Liver (tissue), 9 donors: Measurements from ENCODE around the gene DUSP7. TPM values are rescaled to one million over a fixed set of nuclear protein-coding genes. Genes with fewer than 3 reads are reported as not detected.

Experiments
- DNase-seq: peaks from one replicate; pipeline ENCODE4 v3.0.0-alpha.2; 2017; ENCODE audit warnings: low spot score
- H3K27ac ChIP-seq, 2 donors: one replicate each; pipeline ENCODE4 v1.7.0; 2013; ENCODE audit warnings: inconsistent platforms in 2 of 2, low read length in 2 of 2, control low read depth in 1 of 2, low read depth in 1 of 2, mild to moderate bottlenecking in 1 of 2
- H3K27me3 ChIP-seq, 4 donors: one replicate each; pipeline versions ENCODE4 v1.6.1 to v1.7.0; 2013; ENCODE audit warnings: low read length in 3 of 4, inconsistent platforms in 1 of 4, mild to moderate bottlenecking in 1 of 4, moderate library complexity in 1 of 4; ENCODE audit not compliant: control insufficient read depth in 4 of 4, insufficient read depth in 4 of 4
- H3K36me3 ChIP-seq, 4 donors: one replicate each; pipeline versions ENCODE4 v1.6.1 to v1.7.0; 2013; ENCODE audit warnings: low read length in 3 of 4, mild to moderate bottlenecking in 3 of 4, low read depth in 1 of 4, moderate library complexity in 1 of 4; ENCODE audit not compliant: control insufficient read depth in 4 of 4, insufficient read depth in 3 of 4
- H3K4me1 ChIP-seq, 4 donors: one replicate each; pipeline versions ENCODE4 v1.6.1 to v1.7.0; 2013; ENCODE audit warnings: low read length in 3 of 4, mild to moderate bottlenecking in 3 of 4, moderate library complexity in 1 of 4; ENCODE audit not compliant: control insufficient read depth in 4 of 4, insufficient read depth in 4 of 4
- H3K4me3 ChIP-seq, 3 donors: one replicate each; pipeline versions ENCODE4 v1.6.1 to v1.7.0; 2013; ENCODE audit warnings: low read length in 3 of 3, control low read depth in 1 of 3, low read depth in 1 of 3, mild to moderate bottlenecking in 1 of 3
- H3K9ac ChIP-seq, 2 donors: one replicate each; pipeline ENCODE4 v1.7.0; 2013; ENCODE audit warnings: low read length in 2 of 2, mild to moderate bottlenecking in 2 of 2, moderate library complexity in 2 of 2, control low read depth in 1 of 2, low read depth in 1 of 2
- H3K9me3 ChIP-seq, 4 donors: one replicate each; pipeline versions ENCODE4 v1.6.1 to v1.7.0; 2013; ENCODE audit warnings: low read length in 3 of 4; ENCODE audit not compliant: control insufficient read depth in 4 of 4
- ATF3 ChIP-seq: IDR thresholded peaks from 2 replicates; pipeline ENCODE4 v1.6.1; 2016; ENCODE audit warnings: antibody characterized with exemption
- CTCF ChIP-seq: fragments of 150-350 bp; IDR thresholded peaks from 2 replicates; pipeline ENCODE4 v1.5.1; 2017; ENCODE audit warnings: improper control_type of control experiment, low read depth, low read length; ENCODE audit not compliant: missing input control
- EGR1 ChIP-seq, 2 donors: IDR thresholded peaks; 2 replicates each; pipeline ENCODE4 v1.6.1; 2016 to 2018; ENCODE audit warnings: antibody characterized with exemption in 2 of 2, low read depth in 2 of 2
- GABPA ChIP-seq, 2 donors: IDR thresholded peaks in 1 of 2; conservative IDR thresholded peaks in 1 of 2; 2 replicates each; pipeline ENCODE4 v1.6.1; 2016; ENCODE audit warnings: antibody characterized with exemption in 2 of 2, mild to moderate bottlenecking in 1 of 2, moderate library complexity in 1 of 2
- HNF4A ChIP-seq, 2 donors: conservative IDR thresholded peaks; 2 replicates each; pipeline ENCODE4 v1.6.1; 2016; ENCODE audit warnings: antibody characterized with exemption in 2 of 2, mild to moderate bottlenecking in 2 of 2
- HNF4G ChIP-seq: IDR thresholded peaks from 2 replicates; pipeline ENCODE4 v1.6.1; 2016; ENCODE audit warnings: antibody characterized with exemption
- JUND ChIP-seq, 2 donors: IDR thresholded peaks; 2 replicates each; pipeline ENCODE4 v1.6.1; 2016; ENCODE audit warnings: antibody characterized with exemption in 2 of 2
- MAX ChIP-seq: IDR thresholded peaks from 2 replicates; pipeline ENCODE4 v1.6.1; 2016; ENCODE audit warnings: antibody characterized with exemption
- NR2F2 ChIP-seq: IDR thresholded peaks from 2 replicates; pipeline ENCODE4 v1.6.1; 2016; ENCODE audit warnings: antibody characterized with exemption
- RXRA ChIP-seq, 2 donors: IDR thresholded peaks; 2 replicates each; pipeline ENCODE4 v1.6.1; 2017 to 2018; ENCODE audit warnings: antibody characterized with exemption in 2 of 2, mild to moderate bottlenecking in 1 of 2
- SP1 ChIP-seq: IDR thresholded peaks from 2 replicates; pipeline ENCODE4 v1.6.1; 2018; ENCODE audit warnings: antibody characterized with exemption, mild to moderate bottlenecking
- TAF1 ChIP-seq: conservative IDR thresholded peaks from 2 replicates; pipeline ENCODE4 v1.6.1; 2016; ENCODE audit warnings: antibody characterized with exemption, mild to moderate bottlenecking
- YY1 ChIP-seq: IDR thresholded peaks from 2 replicates; pipeline ENCODE4 v1.6.1; 2016; ENCODE audit warnings: antibody characterized with exemption, mild to moderate bottlenecking
- ZBTB33 ChIP-seq: IDR thresholded peaks from 2 replicates; pipeline ENCODE4 v1.6.1; 2016; ENCODE audit warnings: antibody characterized with exemption
- WGBS: extraction: QIAGEN DNeasy Blood & Tissue Kit; methylation state at CpG from one replicate; pipeline ENCODE4 v1.1.7; 2013; 5-methylcytosine and 5-hydroxymethylcytosine counted together
- polyA plus RNA-seq, 2 donors: library from polyadenylated mRNA; stranded (reverse) in 1 of 2; unstranded in 1 of 2; fragments of 200-250 nt in 1 of 2; fragments of >200 nt in 1 of 2; fragmentation: Nextera tagmentation in 1 of 2; extraction: Ambion mirVana in 1 of 2; gene quantifications; one replicate each; pipeline versions ENCODE4 v1.2.1 to v1.2.3, GENCODE V29; 2013 to 2015
- total RNA-seq, 2 donors: library from RNA; depleted of rRNA; stranded (reverse); fragments of >200 nt; gene quantifications; one replicate each; pipeline ENCODE4 v1.2.3, GENCODE V29; 2014
- donor health status: healthy.
- donor health status: healthy.
- donor health status: healthy.
- donor health status: healthy.
- donor health status: healthy.

The DUSP7 gene
- total and polyA plus RNA-seq, 4 donors = 1.5 to 5.0 (median 3.7) TPM

DNA sequence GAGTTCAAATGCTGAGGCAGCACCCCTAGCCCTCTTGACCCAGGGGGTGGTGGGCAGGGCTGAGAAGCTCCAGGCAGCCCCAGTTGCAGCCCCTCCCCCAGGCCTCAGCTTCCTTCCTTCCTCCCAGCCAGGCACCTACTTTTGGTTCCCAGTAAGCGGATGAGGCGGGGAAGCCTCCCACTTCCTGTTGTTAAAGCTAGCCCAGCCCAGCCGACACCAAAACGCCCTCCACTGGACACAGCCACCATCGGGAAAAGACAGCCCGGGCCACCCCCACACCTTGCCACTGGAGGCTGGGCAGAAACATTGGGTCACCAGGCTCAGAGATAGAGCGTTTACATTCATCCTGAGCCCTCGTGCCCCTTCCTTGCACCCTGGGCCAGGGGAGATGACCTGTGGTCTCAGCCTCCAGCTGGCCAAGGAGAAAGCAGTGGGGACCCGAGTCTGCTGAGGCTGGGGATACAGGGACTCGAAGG lies 3.5 kb downstream of the DUSP7 start (continued):
- TF ChIP-seq MAX = no peak
- TF ChIP-seq EGR1 (IDR thresholded peaks at IDR 0.05; ENCODE audit: low read depth in 2 of 2) = peak; percentile 44 to 70
- TF ChIP-seq ZBTB33 = no peak
- no peak for TF ChIP-seq YY1
- TF ChIP-seq SP1 = peak; percentile 40
- no peak for TF ChIP-seq HNF4G
- peak; percentile 23 for TF ChIP-seq CTCF
- no peak for TF ChIP-seq JUND (IDR thresholded peaks at IDR 0.05)

GRCh38 chr3:52051444-52051843 lies 4.9 kb downstream of the DUSP7 start:
- TF ChIP-seq CTCF (no peak), ZBTB33 (no peak), GABPA (IDR thresholded peaks at IDR 0.05 in 1 of 2, conservative IDR thresholded peaks at IDR 0.05 in 1 of 2) (no peak), YY1 (no peak), TAF1 (no peak)
- Histone ChIP-seq H3K4me1 (peaks cover 3 to 38% (median 26%) of the 10 kb centered on the region in 4 donors), H3K36me3 (peaks cover 5 to 18% (median 10%) of the 10 kb centered on the region in 4 donors), H3K4me3 (no peak overlapping the region), H3K9me3 (no peaks in the 10 kb centered on the region), H3K27ac (peak overlapping the region in 1 of 2 donors; percentile 78), H3K27me3 (no peaks in the 10 kb centered on the region), H3K9ac (no peak overlapping the region)
- WGBS = 84% methylated on average over 8 of the region's 8 CpGs
- DNase-seq = no peak

GRCh38 chr3:52050571-52050970 lies 5.8 kb downstream of the DUSP7 start:
- 93% methylated on average over 21 of the region's 21 CpGs for WGBS
- no peak for DNase-seq
- peaks cover 5 to 18% (median 10%) of the 10 kb centered on the region in 4 donors for H3K36me3 ChIP-seq
- H3K9me3 ChIP-seq = no peaks in the 10 kb centered on the region
- H3K9ac ChIP-seq = no peak overlapping the region
- peaks cover 1 to 34% (median 22%) of the 10 kb centered on the region in 4 donors for H3K4me1 ChIP-seq
- H3K4me3 ChIP-seq = no peak overlapping the region
- H3K27ac ChIP-seq = no peak overlapping the region
- no peaks in the 10 kb centered on the region for H3K27me3 ChIP-seq
- no peak for TF ChIP-seq RXRA (IDR thresholded peaks at IDR 0.05)
- TF ChIP-seq NR2F2 = no peak
- TF ChIP-seq EGR1 (IDR thresholded peaks at IDR 0.05; ENCODE audit: low read depth in 2 of 2) = no peak
- no peak for TF ChIP-seq ZBTB33
- TF ChIP-seq YY1 = no peak
- no peak for TF ChIP-seq ATF3
- peak in 1 of 2 donors; percentile 52 for TF ChIP-seq HNF4A (conservative IDR thresholded peaks at IDR 0.05)
